AG04449 (cell line): Measurements from ENCODE around the gene RNF141.

ENCODE experiments used
- CTCF ChIA-PET: fragments of 350-600 bp; formaldehyde crosslinking; extraction: SDS; loops from one replicate; lab custom pipeline; 2021; ENCODE audit warnings: antibody characterized with exemption; lab: Yijun Ruan, JAX
- POLR2A ChIA-PET: fragments of 400-600, 350-600 bp; formaldehyde crosslinking; extraction: SDS; loops from one replicate; lab custom pipeline; 2020; ENCODE audit warnings: antibody characterized with exemption, inconsistent platforms; lab: Yijun Ruan, JAX
- DNase-seq: peaks from one replicate; pipeline ENCODE4 v3.0.0-alpha.2; 2010; ENCODE audit warnings: low read depth, low spot score
- H3K4me3 ChIP-seq: 2 replicates; pipeline ENCODE4 v1.5.1; 2011; ENCODE audit warnings: low read depth, mild to moderate bottlenecking, control low read depth, low read length
- TF ChIP-seq, protein P1 (sequence below): IDR thresholded peaks from one replicate; pipeline ENCODE4 v1.5.1; 2011; ENCODE audit warnings: mild to moderate bottlenecking, moderate library complexity, low read length, control low read depth, inconsistent platforms; ENCODE audit not compliant: insufficient read depth; ENCODE audit errors: missing control alignments

The RNF141 gene

DNA sequence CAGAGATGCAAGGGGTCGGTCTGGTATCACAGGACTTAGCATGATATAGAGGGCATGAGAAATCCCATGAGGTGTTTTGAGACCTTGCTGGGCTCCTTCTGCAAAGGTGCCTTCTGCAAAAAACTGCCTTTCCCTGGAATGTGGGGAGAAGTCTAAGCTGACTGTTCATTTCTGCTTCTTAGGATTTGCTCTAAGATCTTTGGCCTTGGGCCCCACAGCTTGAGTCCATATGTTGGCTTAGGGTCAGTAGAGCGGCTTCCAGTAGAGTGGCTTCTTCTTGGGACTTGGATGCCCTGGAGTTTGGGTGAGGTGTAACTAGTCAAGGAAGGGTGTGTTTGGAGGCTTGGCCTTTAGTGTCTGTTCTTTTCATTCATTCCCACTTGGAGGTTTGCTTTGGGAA lies 48.9 kb downstream of the RNF141 start:
- TF ChIP-seq, protein P1, sequence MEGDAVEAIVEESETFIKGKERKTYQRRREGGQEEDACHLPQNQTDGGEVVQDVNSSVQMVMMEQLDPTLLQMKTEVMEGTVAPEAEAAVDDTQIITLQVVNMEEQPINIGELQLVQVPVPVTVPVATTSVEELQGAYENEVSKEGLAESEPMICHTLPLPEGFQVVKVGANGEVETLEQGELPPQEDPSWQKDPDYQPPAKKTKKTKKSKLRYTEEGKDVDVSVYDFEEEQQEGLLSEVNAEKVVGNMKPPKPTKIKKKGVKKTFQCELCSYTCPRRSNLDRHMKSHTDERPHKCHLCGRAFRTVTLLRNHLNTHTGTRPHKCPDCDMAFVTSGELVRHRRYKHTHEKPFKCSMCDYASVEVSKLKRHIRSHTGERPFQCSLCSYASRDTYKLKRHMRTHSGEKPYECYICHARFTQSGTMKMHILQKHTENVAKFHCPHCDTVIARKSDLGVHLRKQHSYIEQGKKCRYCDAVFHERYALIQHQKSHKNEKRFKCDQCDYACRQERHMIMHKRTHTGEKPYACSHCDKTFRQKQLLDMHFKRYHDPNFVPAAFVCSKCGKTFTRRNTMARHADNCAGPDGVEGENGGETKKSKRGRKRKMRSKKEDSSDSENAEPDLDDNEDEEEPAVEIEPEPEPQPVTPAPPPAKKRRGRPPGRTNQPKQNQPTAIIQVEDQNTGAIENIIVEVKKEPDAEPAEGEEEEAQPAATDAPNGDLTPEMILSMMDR = no peak
- H3K4me3 ChIP-seq = no peak overlapping the region
- CTCF ChIA-PET = interaction anchor here (1.2 kb wide), 1 partner anchor 86 kb away, joined by 3 read pairs; no protein-coding TSS in a partner anchor
- POLR2A ChIA-PET = no interaction called here
- no peak for DNase-seq

GRCh38 chr11:10490398-10491241 lies 50.4 kb downstream of the RNF141 start:
- H3K4me3 ChIP-seq = no peak overlapping the region
- ChIA-PET POLR2A (interaction anchor here (0.9 kb wide), 1 partner anchor 260 kb away, joined by 3 read pairs; the partner anchor contains the start of gene CTR9), CTCF (interaction anchor here (0.6 to 1.2 kb wide), 4 partner anchors 30 to 371 kb away, joined by 3 read pairs; no protein-coding TSS in a partner anchor)
- TF ChIP-seq, protein P1 = no peak
- peak; percentile 26 for DNase-seq

- TF ChIP-seq, protein P1 = no peak
- ChIA-PET POLR2A (no interaction called here), CTCF (interaction anchor here (1.0 kb wide), 1 partner anchor 84 kb away, joined by 3 read pairs; no protein-coding TSS in a partner anchor)
- no peak for DNase-seq
- no peak overlapping the region for H3K4me3 ChIP-seq
Observed at GRCh38 chr11:10490032-10490397, 51.0 kb downstream of the RNF141 start.

GRCh38 chr11:10488934-10489691 lies 51.9 kb downstream of the RNF141 start:
- CTCF ChIA-PET = interaction anchor here (0.9 to 1.4 kb wide), 2 partner anchors 11 to 18 kb away, joined by 4 read pairs; no protein-coding TSS in a partner anchor
- H3K4me3 ChIP-seq = no peak overlapping the region
- DNase-seq = no peak
- TF ChIP-seq, protein P1 = no peak
- POLR2A ChIA-PET = no interaction called here

DNA sequence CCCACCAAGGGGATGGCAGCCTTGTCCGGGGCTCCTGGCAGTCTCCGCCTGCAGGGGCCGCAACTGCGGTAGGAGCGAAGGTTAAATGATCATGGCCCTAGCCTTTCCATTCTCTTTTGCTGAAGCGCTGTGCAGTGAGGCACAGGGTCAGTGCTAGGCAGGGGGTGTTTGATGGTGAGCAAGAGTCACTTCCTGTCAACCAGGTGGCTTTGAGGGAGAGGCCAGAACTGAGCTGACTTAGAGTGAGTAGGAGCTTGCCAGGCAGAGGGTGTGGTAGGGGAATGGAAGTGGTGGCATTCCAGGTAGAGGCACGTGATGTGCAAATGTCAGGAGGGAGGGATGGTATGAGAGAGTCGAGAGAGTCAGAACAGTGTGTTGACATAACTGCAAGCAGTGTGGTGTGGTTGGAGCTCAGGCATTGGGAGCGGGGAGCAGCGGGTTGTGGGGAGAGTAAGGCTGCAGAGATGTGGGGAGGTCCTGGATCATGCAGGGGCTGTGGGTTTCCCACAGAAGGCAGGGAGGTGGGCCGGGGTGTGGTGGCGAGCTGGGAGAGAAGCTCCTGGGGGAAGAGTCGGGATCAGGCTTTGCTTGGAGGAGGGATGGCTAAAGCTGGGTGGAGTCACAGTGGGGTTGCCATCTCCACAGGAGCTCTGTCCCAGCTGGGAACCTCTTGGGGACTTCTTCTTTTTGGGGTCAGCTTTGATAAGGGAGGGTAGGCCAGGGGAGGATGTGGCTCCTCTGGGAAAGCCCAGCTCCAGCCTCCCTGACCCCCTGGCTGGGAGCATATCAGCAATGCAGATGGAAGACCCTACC lies 52.7 kb downstream of the RNF141 start:
- ChIA-PET POLR2A (no interaction called here), CTCF (interaction anchor here (0.9 to 1.4 kb wide), 2 partner anchors 10 to 19 kb away, joined by 4 read pairs; no protein-coding TSS in a partner anchor)
- no peak overlapping the region for H3K4me3 ChIP-seq
- TF ChIP-seq, protein P1 = no peak
- no peak for DNase-seq
